GM23338 (cell line): ENCODE data around the gene VASN. TPM values are rescaled to one million over a fixed set of nuclear protein-coding genes. Genes with fewer than 3 reads are reported as not detected.

Experiments used
- ATAC-seq: fragments of 200-7000 bp; cut with Tn5 transposase; 3 replicates; pipeline ENCODE4 v1.9.1; 2020
- DNase-seq: peaks from one replicate; pipeline ENCODE4 v3.0.0-alpha.2; 2015; ENCODE audit warnings: low spot score
- H2AFZ ChIP-seq: fragments of 200-600 bp; sonication (generic); 2 replicates; pipeline ENCODE4 v1.8.0; 2016; ENCODE audit warnings: antibody characterized with exemption, mild to moderate bottlenecking, moderate library complexity
- H3F3A ChIP-seq: fragments of 200-600 bp; sonication (generic); replicated peaks from 2 replicates; pipeline ENCODE4 v1.8.0; 2017; ENCODE audit warnings: antibody characterized with exemption, mixed run types, low read depth
- H3K27ac ChIP-seq: fragments of 200-600 bp; sonication (generic); 2 replicates; pipeline ENCODE4 v1.6.1; 2016; ENCODE audit warnings: low read depth
- H3K27me3 ChIP-seq: fragments of 200-600 bp; sonication (generic); 2 replicates; pipeline ENCODE4 v1.8.0; 2016; ENCODE audit warnings: mild to moderate bottlenecking, mixed run types, moderate library complexity; ENCODE audit not compliant: insufficient read depth
- H3K36me3 ChIP-seq: fragments of 200-600 bp; sonication (generic); 2 replicates; pipeline ENCODE4 v1.8.0; 2016; ENCODE audit warnings: mild to moderate bottlenecking; ENCODE audit not compliant: insufficient read depth
- H3K4me1 ChIP-seq: fragments of 200-600 bp; sonication (generic); 2 replicates; pipeline ENCODE4 v1.8.0; 2016; ENCODE audit warnings: mild to moderate bottlenecking, moderate library complexity; ENCODE audit not compliant: insufficient read depth
- H3K4me2 ChIP-seq: fragments of 200-600 bp; sonication (generic); 2 replicates; pipeline ENCODE4 v1.7.1; 2017; ENCODE audit warnings: mixed run types
- H3K4me3 ChIP-seq: fragments of 200-600 bp; sonication (generic); 2 replicates; pipeline ENCODE4 v1.6.1; 2016; ENCODE audit warnings: mixed run types
- H3K79me2 ChIP-seq: fragments of 200-600 bp; sonication (generic); replicated peaks from 2 replicates; pipeline ENCODE4 v1.8.0; 2017; ENCODE audit warnings: mild to moderate bottlenecking; ENCODE audit not compliant: insufficient read depth
- H3K9me2 ChIP-seq: fragments of 200-600 bp; sonication (generic); 2 replicates; pipeline ENCODE4 v1.8.0; 2017; ENCODE audit not compliant: insufficient read depth
- H4K20me1 ChIP-seq: fragments of 200-600 bp; sonication (generic); replicated peaks from 2 replicates; pipeline ENCODE4 v1.8.0; 2017; ENCODE audit warnings: mild to moderate bottlenecking; ENCODE audit not compliant: insufficient read depth
- H3K27ac Mint-ChIP-seq: 2 replicates; pipeline ENCODE4 v1.8.0; 2020; ENCODE audit warnings: inconsistent platforms, mild to moderate bottlenecking, moderate library complexity, mixed read lengths
- H3K27me3 Mint-ChIP-seq: 3 replicates; pipeline ENCODE4 v1.8.0; 2022; ENCODE audit warnings: low read depth, mild to moderate bottlenecking, moderate library complexity, mixed read lengths, inconsistent platforms; ENCODE audit not compliant: insufficient read depth, poor library complexity
- H3K36me3 Mint-ChIP-seq: 3 replicates; pipeline ENCODE4 v1.8.0; 2021; ENCODE audit warnings: low read depth, mild to moderate bottlenecking, inconsistent platforms, moderate library complexity, mixed read lengths
- H3K4me1 Mint-ChIP-seq: 3 replicates; pipeline ENCODE4 v1.8.0; 2020; ENCODE audit warnings: mild to moderate bottlenecking, inconsistent platforms, mixed read lengths
- H3K4me3 Mint-ChIP-seq: 3 replicates; pipeline ENCODE4 v1.8.0; 2021; ENCODE audit warnings: moderate library complexity, mild to moderate bottlenecking, inconsistent platforms, mixed read lengths
- H3K9me3 Mint-ChIP-seq: 3 replicates; pipeline ENCODE4 v1.8.0; 2020; ENCODE audit warnings: moderate library complexity, mild to moderate bottlenecking, inconsistent platforms, mixed read lengths
- EZH2 ChIP-seq: fragments of 200-600 bp; sonication (generic); IDR thresholded peaks from one replicate; pipeline ENCODE4 v1.8.0; 2017; ENCODE audit warnings: antibody characterized with exemption, mild to moderate bottlenecking, low read depth; ENCODE audit not compliant: unreplicated experiment
- EZH2phosphoT487 ChIP-seq: fragments of 200-600 bp; sonication (generic); IDR thresholded peaks from one replicate; pipeline ENCODE4 v1.8.1; 2018; ENCODE audit warnings: antibody characterized with exemption; ENCODE audit not compliant: unreplicated experiment
- JUNB ChIP-seq: IDR thresholded peaks from one replicate; pipeline ENCODE4 v1.6.1; 2016; ENCODE audit warnings: antibody characterized with exemption; ENCODE audit not compliant: unreplicated experiment
- NANOG ChIP-seq: IDR thresholded peaks from 2 replicates; pipeline ENCODE4 v1.6.1; 2016; ENCODE audit warnings: antibody characterized with exemption, borderline replicate concordance
- POLR2AphosphoS5 ChIP-seq: IDR thresholded peaks from 2 replicates; pipeline ENCODE4 v1.6.1; 2016; ENCODE audit warnings: antibody characterized with exemption, low read depth
- STAT1 ChIP-seq: IDR thresholded peaks from one replicate; pipeline ENCODE4 v1.6.1; 2016; ENCODE audit warnings: antibody characterized with exemption; ENCODE audit not compliant: unreplicated experiment
- ZNF114 ChIP-seq: fragments of 250-450 bp; sonication (Bioruptor Pico); IDR thresholded peaks from 2 replicates; pipeline ENCODE4 v1.5.0; 2020; ENCODE audit warnings: mild to moderate bottlenecking, moderate library complexity
- polyA plus RNA-seq: library from polyadenylated mRNA; unstranded; fragments of >200 nt; fragmentation: Nextera tagmentation; extraction: Ambion mirVana; gene quantifications from 2 replicates; pipeline ENCODE4 v1.2.1, GENCODE V29; 2016
- total RNA-seq: library from RNA; depleted of rRNA; stranded (reverse); fragments of >200 nt; shearing (Covaris generic); gene quantifications from 2 replicates; pipeline ENCODE4 v1.2.3, GENCODE V29; 2014
- TF ChIP-seq, protein P1 (sequence below), 2 experiments: fragments of 200-600 bp in 1 of 2; sonication (generic) in 1 of 2; conservative IDR thresholded peaks; 2 replicates each; pipeline versions ENCODE4 v1.5.1 to v1.6.1; 2016 to 2017; ENCODE audit warnings: antibody characterized with exemption in 2 of 2, low read depth in 2 of 2, mild to moderate bottlenecking in 2 of 2, moderate library complexity in 1 of 2
- TF ChIP-seq, protein P2 (sequence below): fragments of 250-450 bp; sonication (Bioruptor Pico); IDR thresholded peaks from 2 replicates; pipeline ENCODE4 v1.5.0; 2020; ENCODE audit warnings: mild to moderate bottlenecking, moderate library complexity
- TF ChIP-seq, protein P3 (sequence below): IDR thresholded peaks from one replicate; pipeline ENCODE4 v1.6.1; 2018; ENCODE audit warnings: antibody characterized with exemption; ENCODE audit not compliant: unreplicated experiment

VASN gene
- total and polyA plus RNA-seq, 2 experiments from 2014 or later = 8.0 to 15.5 TPM

DNA sequence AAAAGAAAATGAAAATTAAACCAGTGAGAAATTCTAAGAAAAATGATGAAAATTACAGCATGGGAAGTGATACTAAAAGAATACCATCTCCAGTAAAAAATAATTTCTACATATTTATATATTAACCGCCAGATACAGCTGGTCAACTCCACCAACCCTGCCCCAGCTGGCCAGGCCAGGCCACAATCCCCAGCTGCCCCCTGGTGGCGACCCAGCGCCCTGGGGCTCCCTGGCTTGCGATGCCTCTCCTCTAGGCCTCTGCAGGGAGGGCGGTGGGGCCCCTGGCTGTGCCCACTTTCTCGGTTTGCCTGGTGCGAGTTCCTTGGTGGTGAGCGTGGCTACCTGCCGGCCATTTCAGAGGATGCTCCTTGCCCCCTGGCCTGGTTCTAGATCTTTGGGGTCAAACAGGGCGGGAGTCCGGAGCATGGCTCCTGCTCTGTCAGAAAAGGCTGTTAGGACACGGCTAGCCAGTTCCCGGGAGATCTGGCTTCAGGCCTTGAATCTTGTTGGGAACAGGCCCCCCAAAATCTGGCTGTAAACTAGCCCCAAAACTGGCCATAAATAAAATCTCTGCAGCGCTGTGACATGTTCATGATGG is 41.3 kb upstream of the VASN start:
- peaks cover 14% of the 10 kb centered on the region for H3K4me1 ChIP-seq
- H3K4me3 ChIP-seq = no peak overlapping the region
- H3K9me3 Mint-ChIP-seq = no peaks in the 10 kb centered on the region
- DNase-seq (peak; percentile 79), ATAC-seq (peak; percentile 51)
- no peaks in the 10 kb centered on the region; the same call in 1 of the 2 replicates for H4K20me1 ChIP-seq
- no peaks in the 10 kb centered on the region for H3K36me3 ChIP-seq
- H2AFZ ChIP-seq = no peak overlapping the region
- H3K9me2 ChIP-seq = no peaks in the 10 kb centered on the region
- H3K4me1 Mint-ChIP-seq = peaks cover 11% of the 10 kb centered on the region
- H3K4me3 Mint-ChIP-seq = no peak overlapping the region
- no peaks in the 10 kb centered on the region for H3K27me3 ChIP-seq
- H3K27ac Mint-ChIP-seq = no peak overlapping the region
- no peak overlapping the region for H3K4me2 ChIP-seq
- H3K36me3 Mint-ChIP-seq = peaks cover 9% of the 10 kb centered on the region
- 0 out of 2 replicates have a peak overlapping the region, but pooled peaks have one; percentile 32 for H3K27ac ChIP-seq
- peaks cover 50% of the 10 kb centered on the region for H3K79me2 ChIP-seq
- TF ChIP-seq, protein P1, sequence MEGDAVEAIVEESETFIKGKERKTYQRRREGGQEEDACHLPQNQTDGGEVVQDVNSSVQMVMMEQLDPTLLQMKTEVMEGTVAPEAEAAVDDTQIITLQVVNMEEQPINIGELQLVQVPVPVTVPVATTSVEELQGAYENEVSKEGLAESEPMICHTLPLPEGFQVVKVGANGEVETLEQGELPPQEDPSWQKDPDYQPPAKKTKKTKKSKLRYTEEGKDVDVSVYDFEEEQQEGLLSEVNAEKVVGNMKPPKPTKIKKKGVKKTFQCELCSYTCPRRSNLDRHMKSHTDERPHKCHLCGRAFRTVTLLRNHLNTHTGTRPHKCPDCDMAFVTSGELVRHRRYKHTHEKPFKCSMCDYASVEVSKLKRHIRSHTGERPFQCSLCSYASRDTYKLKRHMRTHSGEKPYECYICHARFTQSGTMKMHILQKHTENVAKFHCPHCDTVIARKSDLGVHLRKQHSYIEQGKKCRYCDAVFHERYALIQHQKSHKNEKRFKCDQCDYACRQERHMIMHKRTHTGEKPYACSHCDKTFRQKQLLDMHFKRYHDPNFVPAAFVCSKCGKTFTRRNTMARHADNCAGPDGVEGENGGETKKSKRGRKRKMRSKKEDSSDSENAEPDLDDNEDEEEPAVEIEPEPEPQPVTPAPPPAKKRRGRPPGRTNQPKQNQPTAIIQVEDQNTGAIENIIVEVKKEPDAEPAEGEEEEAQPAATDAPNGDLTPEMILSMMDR (conservative IDR thresholded peaks at IDR 0.05; ENCODE audit: low read depth in 2 of 2) = peak; percentile 91 to 96
- TF ChIP-seq ZNF114 (CRISPR knock-in tag) = no peak
- H3K27me3 Mint-ChIP-seq = peaks cover 9% of the 10 kb centered on the region
- H3F3A ChIP-seq = peaks cover 15% of the 10 kb centered on the region; the same call in 1 of the 2 replicates

DNA sequence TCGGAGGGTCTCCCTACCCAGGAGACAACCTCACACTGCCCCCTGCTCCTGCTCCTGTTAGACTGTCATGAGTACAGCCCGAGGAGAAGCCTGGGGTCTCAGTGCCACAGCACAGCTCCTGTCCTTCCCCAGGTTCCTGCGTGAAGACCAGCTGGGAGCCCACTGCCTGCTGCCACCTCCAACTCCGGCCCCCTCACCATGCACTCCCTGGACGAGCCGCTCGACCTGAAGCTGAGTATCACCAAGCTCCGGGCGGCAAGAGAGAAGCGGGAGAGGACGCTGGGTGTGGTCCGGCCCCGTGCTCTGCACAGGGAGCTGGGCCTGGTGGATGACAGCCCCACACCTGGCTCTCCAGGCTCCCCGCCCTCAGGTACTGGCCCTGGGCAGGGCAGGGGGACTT is 39.6 kb upstream of the VASN start:
- Histone ChIP-seq H3F3A (peaks cover 20% of the 10 kb centered on the region; the same call in 1 of the 2 replicates), H3K27me3 (no peaks in the 10 kb centered on the region), H4K20me1 (no peaks in the 10 kb centered on the region; the same call in 1 of the 2 replicates), H3K9me2 (no peaks in the 10 kb centered on the region), H3K4me1 (peaks cover 10% of the 10 kb centered on the region), H3K79me2 (peaks cover 36% of the 10 kb centered on the region), H3K4me3 (no peak overlapping the region), H3K4me2 (no peak overlapping the region), H3K36me3 (no peaks in the 10 kb centered on the region), H2AFZ (no peak overlapping the region), H3K27ac (no peak overlapping the region)
- ATAC-seq (no peak), DNase-seq (no peak)
- H3K36me3 Mint-ChIP-seq = peaks cover 14% of the 10 kb centered on the region
- peaks cover 7% of the 10 kb centered on the region for H3K27me3 Mint-ChIP-seq
- no peak overlapping the region for H3K27ac Mint-ChIP-seq
- H3K9me3 Mint-ChIP-seq = no peaks in the 10 kb centered on the region
- peaks cover 11% of the 10 kb centered on the region for H3K4me1 Mint-ChIP-seq
- H3K4me3 Mint-ChIP-seq = no peak overlapping the region
- no peak for TF ChIP-seq ZNF114 (CRISPR knock-in tag)
- no peak for TF ChIP-seq EZH2phosphoT487
- TF ChIP-seq, protein P2, sequence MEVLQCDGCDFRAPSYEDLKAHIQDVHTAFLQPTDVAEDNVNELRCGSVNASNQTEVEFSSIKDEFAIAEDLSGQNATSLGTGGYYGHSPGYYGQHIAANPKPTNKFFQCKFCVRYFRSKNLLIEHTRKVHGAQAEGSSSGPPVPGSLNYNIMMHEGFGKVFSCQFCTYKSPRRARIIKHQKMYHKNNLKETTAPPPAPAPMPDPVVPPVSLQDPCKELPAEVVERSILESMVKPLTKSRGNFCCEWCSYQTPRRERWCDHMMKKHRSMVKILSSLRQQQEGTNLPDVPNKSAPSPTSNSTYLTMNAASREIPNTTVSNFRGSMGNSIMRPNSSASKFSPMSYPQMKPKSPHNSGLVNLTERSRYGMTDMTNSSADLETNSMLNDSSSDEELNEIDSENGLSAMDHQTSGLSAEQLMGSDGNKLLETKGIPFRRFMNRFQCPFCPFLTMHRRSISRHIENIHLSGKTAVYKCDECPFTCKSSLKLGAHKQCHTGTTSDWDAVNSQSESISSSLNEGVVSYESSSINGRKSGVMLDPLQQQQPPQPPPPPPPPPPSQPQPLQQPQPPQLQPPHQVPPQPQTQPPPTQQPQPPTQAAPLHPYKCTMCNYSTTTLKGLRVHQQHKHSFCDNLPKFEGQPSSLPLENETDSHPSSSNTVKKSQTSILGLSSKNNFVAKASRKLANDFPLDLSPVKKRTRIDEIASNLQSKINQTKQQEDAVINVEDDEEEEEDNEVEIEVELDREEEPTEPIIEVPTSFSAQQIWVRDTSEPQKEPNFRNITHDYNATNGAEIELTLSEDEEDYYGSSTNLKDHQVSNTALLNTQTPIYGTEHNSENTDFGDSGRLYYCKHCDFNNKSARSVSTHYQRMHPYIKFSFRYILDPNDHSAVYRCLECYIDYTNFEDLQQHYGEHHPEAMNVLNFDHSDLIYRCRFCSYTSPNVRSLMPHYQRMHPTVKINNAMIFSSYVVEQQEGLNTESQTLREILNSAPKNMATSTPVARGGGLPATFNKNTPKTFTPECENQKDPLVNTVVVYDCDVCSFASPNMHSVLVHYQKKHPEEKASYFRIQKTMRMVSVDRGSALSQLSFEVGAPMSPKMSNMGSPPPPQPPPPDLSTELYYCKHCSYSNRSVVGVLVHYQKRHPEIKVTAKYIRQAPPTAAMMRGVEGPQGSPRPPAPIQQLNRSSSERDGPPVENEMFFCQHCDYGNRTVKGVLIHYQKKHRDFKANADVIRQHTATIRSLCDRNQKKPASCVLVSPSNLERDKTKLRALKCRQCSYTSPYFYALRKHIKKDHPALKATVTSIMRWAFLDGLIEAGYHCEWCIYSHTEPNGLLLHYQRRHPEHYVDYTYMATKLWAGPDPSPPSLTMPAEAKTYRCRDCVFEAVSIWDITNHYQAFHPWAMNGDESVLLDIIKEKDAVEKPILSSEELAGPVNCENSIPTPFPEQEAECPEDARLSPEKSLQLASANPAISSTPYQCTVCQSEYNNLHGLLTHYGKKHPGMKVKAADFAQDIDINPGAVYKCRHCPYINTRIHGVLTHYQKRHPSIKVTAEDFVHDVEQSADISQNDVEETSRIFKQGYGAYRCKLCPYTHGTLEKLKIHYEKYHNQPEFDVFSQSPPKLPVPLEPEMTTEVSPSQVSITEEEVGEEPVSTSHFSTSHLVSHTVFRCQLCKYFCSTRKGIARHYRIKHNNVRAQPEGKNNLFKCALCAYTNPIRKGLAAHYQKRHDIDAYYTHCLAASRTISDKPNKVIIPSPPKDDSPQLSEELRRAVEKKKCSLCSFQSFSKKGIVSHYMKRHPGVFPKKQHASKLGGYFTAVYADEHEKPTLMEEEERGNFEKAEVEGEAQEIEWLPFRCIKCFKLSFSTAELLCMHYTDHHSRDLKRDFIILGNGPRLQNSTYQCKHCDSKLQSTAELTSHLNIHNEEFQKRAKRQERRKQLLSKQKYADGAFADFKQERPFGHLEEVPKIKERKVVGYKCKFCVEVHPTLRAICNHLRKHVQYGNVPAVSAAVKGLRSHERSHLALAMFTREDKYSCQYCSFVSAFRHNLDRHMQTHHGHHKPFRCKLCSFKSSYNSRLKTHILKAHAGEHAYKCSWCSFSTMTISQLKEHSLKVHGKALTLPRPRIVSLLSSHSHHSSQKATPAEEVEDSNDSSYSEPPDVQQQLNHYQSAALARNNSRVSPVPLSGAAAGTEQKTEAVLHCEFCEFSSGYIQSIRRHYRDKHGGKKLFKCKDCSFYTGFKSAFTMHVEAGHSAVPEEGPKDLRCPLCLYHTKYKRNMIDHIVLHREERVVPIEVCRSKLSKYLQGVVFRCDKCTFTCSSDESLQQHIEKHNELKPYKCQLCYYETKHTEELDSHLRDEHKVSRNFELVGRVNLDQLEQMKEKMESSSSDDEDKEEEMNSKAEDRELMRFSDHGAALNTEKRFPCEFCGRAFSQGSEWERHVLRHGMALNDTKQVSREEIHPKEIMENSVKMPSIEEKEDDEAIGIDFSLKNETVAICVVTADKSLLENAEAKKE (CRISPR knock-in tag) = no peak
- no peak for TF ChIP-seq STAT1
- no peak for TF ChIP-seq NANOG
- TF ChIP-seq, protein P3, sequence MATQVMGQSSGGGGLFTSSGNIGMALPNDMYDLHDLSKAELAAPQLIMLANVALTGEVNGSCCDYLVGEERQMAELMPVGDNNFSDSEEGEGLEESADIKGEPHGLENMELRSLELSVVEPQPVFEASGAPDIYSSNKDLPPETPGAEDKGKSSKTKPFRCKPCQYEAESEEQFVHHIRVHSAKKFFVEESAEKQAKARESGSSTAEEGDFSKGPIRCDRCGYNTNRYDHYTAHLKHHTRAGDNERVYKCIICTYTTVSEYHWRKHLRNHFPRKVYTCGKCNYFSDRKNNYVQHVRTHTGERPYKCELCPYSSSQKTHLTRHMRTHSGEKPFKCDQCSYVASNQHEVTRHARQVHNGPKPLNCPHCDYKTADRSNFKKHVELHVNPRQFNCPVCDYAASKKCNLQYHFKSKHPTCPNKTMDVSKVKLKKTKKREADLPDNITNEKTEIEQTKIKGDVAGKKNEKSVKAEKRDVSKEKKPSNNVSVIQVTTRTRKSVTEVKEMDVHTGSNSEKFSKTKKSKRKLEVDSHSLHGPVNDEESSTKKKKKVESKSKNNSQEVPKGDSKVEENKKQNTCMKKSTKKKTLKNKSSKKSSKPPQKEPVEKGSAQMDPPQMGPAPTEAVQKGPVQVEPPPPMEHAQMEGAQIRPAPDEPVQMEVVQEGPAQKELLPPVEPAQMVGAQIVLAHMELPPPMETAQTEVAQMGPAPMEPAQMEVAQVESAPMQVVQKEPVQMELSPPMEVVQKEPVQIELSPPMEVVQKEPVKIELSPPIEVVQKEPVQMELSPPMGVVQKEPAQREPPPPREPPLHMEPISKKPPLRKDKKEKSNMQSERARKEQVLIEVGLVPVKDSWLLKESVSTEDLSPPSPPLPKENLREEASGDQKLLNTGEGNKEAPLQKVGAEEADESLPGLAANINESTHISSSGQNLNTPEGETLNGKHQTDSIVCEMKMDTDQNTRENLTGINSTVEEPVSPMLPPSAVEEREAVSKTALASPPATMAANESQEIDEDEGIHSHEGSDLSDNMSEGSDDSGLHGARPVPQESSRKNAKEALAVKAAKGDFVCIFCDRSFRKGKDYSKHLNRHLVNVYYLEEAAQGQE = no peak
- no peak for TF ChIP-seq EZH2
- no peak for TF ChIP-seq POLR2AphosphoS5
- no peak for TF ChIP-seq JUNB
